WTC11 (cell line): Measurements from ENCODE around the gene CCDC30. TPM values are rescaled to one million over a fixed set of nuclear protein-coding genes. Genes with fewer than 3 reads are reported as not detected.
A peak's percentile ranks its signal among the peaks of the same experiment; 100 is the strongest.

ENCODE experiments used
- ATAC-seq: fragments of 200-7000 bp; cut with Tn5 transposase; 2 replicates; pipeline ENCODE4 v1.10.0; 2021; ENCODE audit warnings: mild to moderate bottlenecking, moderate library complexity
- CTCF ChIA-PET: fragments of 300-600 bp; sonication (Branson Sonifier 250); formaldehyde crosslinking; loops from one replicate; lab custom pipeline; 2021; ENCODE audit warnings: antibody characterized with exemption; lab: Charles Lee
- POLR2A ChIA-PET: fragments of 350-600 bp; sonication (Branson Sonifier 250); formaldehyde crosslinking; loops from one replicate; lab custom pipeline; 2021; ENCODE audit warnings: antibody characterized with exemption; lab: Charles Lee
- DNase-seq: peaks from one replicate; pipeline ENCODE4 v3.0.0; 2021; ENCODE audit warnings: low spot score
- H3K27ac Mint-ChIP-seq: 2 replicates; pipeline ENCODE4 v1.8.0; 2021; ENCODE audit warnings: mixed read lengths
- H3K27me3 Mint-ChIP-seq: 2 replicates; pipeline ENCODE4 v1.8.0; 2021; ENCODE audit warnings: low read depth, mild to moderate bottlenecking, moderate library complexity, mixed read lengths
- H3K36me3 Mint-ChIP-seq: 2 replicates; pipeline ENCODE4 v1.8.0; 2021; ENCODE audit warnings: mixed read lengths
- H3K4me1 Mint-ChIP-seq: 2 replicates; pipeline ENCODE4 v1.8.0; 2022; ENCODE audit warnings: mixed read lengths
- H3K4me3 Mint-ChIP-seq: 2 replicates; pipeline ENCODE4 v1.8.0; 2021; ENCODE audit warnings: mild to moderate bottlenecking, moderate library complexity, mixed read lengths
- H3K9me3 Mint-ChIP-seq: 2 replicates; pipeline ENCODE4 v1.8.0; 2021; ENCODE audit warnings: mixed read lengths
- E2F4 ChIP-seq: sonication (generic); formaldehyde crosslinking; IDR thresholded peaks from 2 replicates; pipeline ENCODE4 v1.8.1; 2022; ENCODE audit warnings: low read depth, mild to moderate bottlenecking, moderate library complexity, missing genetic modification reagents, borderline replicate concordance
- FOXP1 ChIP-seq: sonication (generic); formaldehyde crosslinking; IDR thresholded peaks from 2 replicates; pipeline ENCODE4 v1.8.0; 2022; ENCODE audit warnings: missing genetic modification reagents, mild to moderate bottlenecking, moderate library complexity, borderline replicate concordance
- FOXP4 ChIP-seq: sonication (generic); formaldehyde crosslinking; IDR thresholded peaks from 2 replicates; pipeline ENCODE4 v1.8.0; 2022; ENCODE audit warnings: mild to moderate bottlenecking, missing genetic modification reagents
- GTF2I ChIP-seq: fragments of 250-450 bp; sonication (Bioruptor Pico); conservative IDR thresholded peaks from 2 replicates; pipeline ENCODE4 v1.4.0; 2021; ENCODE audit warnings: mild to moderate bottlenecking
- JUN ChIP-seq: sonication (generic); formaldehyde crosslinking; IDR thresholded peaks from 2 replicates; pipeline ENCODE4 v1.8.0; 2023; ENCODE audit warnings: mild to moderate bottlenecking, missing genetic modification reagents
- MAX ChIP-seq: sonication (generic); formaldehyde crosslinking; IDR thresholded peaks from 2 replicates; pipeline ENCODE4 v1.8.0; 2022; ENCODE audit warnings: mild to moderate bottlenecking, missing genetic modification reagents
- NFE2L1 ChIP-seq: sonication (generic); formaldehyde crosslinking; IDR thresholded peaks from 2 replicates; pipeline ENCODE4 v1.8.1; 2023; ENCODE audit warnings: missing genetic modification reagents
- PREB ChIP-seq: sonication (generic); formaldehyde crosslinking; IDR thresholded peaks from 2 replicates; pipeline ENCODE4 v1.8.1; 2022; ENCODE audit warnings: mild to moderate bottlenecking, missing genetic modification reagents, moderate library complexity, borderline replicate concordance
- PRRX2 ChIP-seq: fragments of 250-450 bp; sonication (Bioruptor Pico); IDR thresholded peaks from 2 replicates; pipeline ENCODE4 v1.8.0; 2021; ENCODE audit warnings: mild to moderate bottlenecking
- SMAD3 ChIP-seq: sonication (generic); formaldehyde crosslinking; IDR thresholded peaks from 2 replicates; pipeline ENCODE4 v1.8.0; 2022; ENCODE audit warnings: missing genetic modification reagents, mild to moderate bottlenecking, borderline replicate concordance
- ZBTB21 ChIP-seq: sonication (generic); formaldehyde crosslinking; IDR thresholded peaks from 2 replicates; pipeline ENCODE4 v1.8.1; 2023; ENCODE audit warnings: mild to moderate bottlenecking, missing genetic modification reagents, borderline replicate concordance
- ZMAT4 ChIP-seq: fragments of 250-450 bp; sonication (Bioruptor Pico); IDR thresholded peaks from 2 replicates; pipeline ENCODE4 v1.9.0; 2021; ENCODE audit warnings: mild to moderate bottlenecking
- ZNF219 ChIP-seq: sonication (generic); formaldehyde crosslinking; IDR thresholded peaks from 2 replicates; pipeline ENCODE4 v1.8.0; 2023; ENCODE audit warnings: missing genetic modification reagents, mild to moderate bottlenecking, borderline replicate concordance
- ZNF396 ChIP-seq: fragments of 250-450 bp; sonication (Bioruptor Pico); IDR thresholded peaks from 2 replicates; pipeline ENCODE4 v1.8.0; 2021; ENCODE audit warnings: mild to moderate bottlenecking, moderate library complexity, borderline replicate concordance
- ZNF423 ChIP-seq: fragments of 250-450 bp; sonication (Bioruptor Pico); IDR thresholded peaks from 2 replicates; pipeline ENCODE4 v2.1.2; 2022; ENCODE audit warnings: mild to moderate bottlenecking, moderate library complexity
- ZNF671 ChIP-seq: fragments of 250-450 bp; sonication (Bioruptor Pico); IDR thresholded peaks from 2 replicates; pipeline ENCODE4 v1.8.0; 2021; ENCODE audit warnings: mild to moderate bottlenecking
- total RNA-seq: library from RNA; stranded (reverse); gene quantifications from 3 replicates; pipeline ENCODE4 v1.2.3, GENCODE V29; 2021

Gene CCDC30
- total RNA-seq, 1 experiment from 2014 or later = 0.92 TPM

GRCh38 chr1:42639116-42639515 lies 176.0 kb downstream of the CCDC30 start:
- ChIA-PET CTCF (interaction anchor here (2.0 kb wide), 1 partner anchor 61 kb away, joined by 8 read pairs; no protein-coding TSS in a partner anchor), POLR2A (interaction anchor here (0.6 kb wide), 1 partner anchor 102 kb away, joined by 3 read pairs; no protein-coding TSS in a partner anchor)
- H3K4me3 Mint-ChIP-seq = no peak overlapping the region
- peaks cover 10% of the 10 kb centered on the region for H3K27me3 Mint-ChIP-seq
- DNase-seq (no peak), ATAC-seq (no peak)
- H3K9me3 Mint-ChIP-seq = no peaks in the 10 kb centered on the region
- no peak overlapping the region for H3K27ac Mint-ChIP-seq
- H3K36me3 Mint-ChIP-seq = no peaks in the 10 kb centered on the region
- H3K4me1 Mint-ChIP-seq = no peaks in the 10 kb centered on the region
- no peak for TF ChIP-seq ZNF671 (CRISPR knock-in tag)
- TF ChIP-seq PRRX2 (CRISPR knock-in tag) = no peak
- TF ChIP-seq GTF2I (CRISPR knock-in tag) = no peak
- TF ChIP-seq FOXP1 (CRISPR knock-in tag) = no peak
- no peak for TF ChIP-seq ZMAT4 (CRISPR knock-in tag)
- no peak for TF ChIP-seq JUN (CRISPR knock-in tag)

GRCh38 chr1:42646056-42646455 lies 183.0 kb downstream of the CCDC30 start:
- no peak overlapping the region for H3K27ac Mint-ChIP-seq
- no peak overlapping the region for H3K4me3 Mint-ChIP-seq
- no peak for DNase-seq
- ATAC-seq = no peak
- TF ChIP-seq MAX (CRISPR knock-in tag) = no peak
- TF ChIP-seq FOXP4 (CRISPR knock-in tag) = no peak
- no peak for TF ChIP-seq ZNF396 (CRISPR knock-in tag)
- no peak for TF ChIP-seq ZMAT4 (CRISPR knock-in tag)
- TF ChIP-seq E2F4 (CRISPR knock-in tag) = no peak
- no peak for TF ChIP-seq SMAD3 (CRISPR knock-in tag)
- no peak for TF ChIP-seq ZNF423 (CRISPR knock-in tag)
- TF ChIP-seq NFE2L1 (CRISPR knock-in tag) = no peak
- H3K27me3 Mint-ChIP-seq = peaks cover 20% of the 10 kb centered on the region
- H3K36me3 Mint-ChIP-seq = no peaks in the 10 kb centered on the region
- ChIA-PET POLR2A (no interaction called here), CTCF (no interaction called here)
- no peaks in the 10 kb centered on the region for H3K9me3 Mint-ChIP-seq
- H3K4me1 Mint-ChIP-seq = no peaks in the 10 kb centered on the region

GRCh38 chr1:42657201-42657600 lies 194.1 kb downstream of the CCDC30 start:
- H3K27ac Mint-ChIP-seq = no peak overlapping the region
- ATAC-seq = no peak
- H3K4me3 Mint-ChIP-seq = peak overlapping the region; percentile 96
- H3K36me3 Mint-ChIP-seq = peaks cover 18% of the 10 kb centered on the region
- no peak for DNase-seq
- no peaks in the 10 kb centered on the region for H3K9me3 Mint-ChIP-seq
- CTCF ChIA-PET = interaction anchor here (1.0 to 1.9 kb wide), 2 partner anchors 79 to 110 kb away, joined by 4 to 11 read pairs; partner anchors contain the start of genes C1orf50 and P3H1
- H3K27me3 Mint-ChIP-seq = peaks cover 20% of the 10 kb centered on the region
- TF ChIP-seq PREB = no peak
- no peak for TF ChIP-seq ZNF219 (CRISPR knock-in tag)
- TF ChIP-seq GTF2I (CRISPR knock-in tag) = no peak
- TF ChIP-seq ZBTB21 (CRISPR knock-in tag) = no peak
- peaks cover 24% of the 10 kb centered on the region for H3K4me1 Mint-ChIP-seq
- POLR2A ChIA-PET = interaction anchor here (1.9 kb wide), 2 partner anchors 26 to 83 kb away, joined by 5 to 13 read pairs; partner anchors contain the start of genes CLDN19 and YBX1
